ENCODE measurements around the gene RHBDL2.
A peak's percentile ranks its signal among the peaks of the same experiment; 100 is the strongest.
"Not testable (repeated sequence)": the region's sequence is repeated elsewhere in the genome, so short reads cannot be mapped to it uniquely, and the experiment has no call there.

The RHBDL2 gene, protein sequence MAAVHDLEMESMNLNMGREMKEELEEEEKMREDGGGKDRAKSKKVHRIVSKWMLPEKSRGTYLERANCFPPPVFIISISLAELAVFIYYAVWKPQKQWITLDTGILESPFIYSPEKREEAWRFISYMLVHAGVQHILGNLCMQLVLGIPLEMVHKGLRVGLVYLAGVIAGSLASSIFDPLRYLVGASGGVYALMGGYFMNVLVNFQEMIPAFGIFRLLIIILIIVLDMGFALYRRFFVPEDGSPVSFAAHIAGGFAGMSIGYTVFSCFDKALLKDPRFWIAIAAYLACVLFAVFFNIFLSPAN

GRCh38 chr1:38941527-38942019 lies at the start of gene RHBDL2:
TSS of gene RHBDL2 (minus strand) at chr1:38941830. CDS start at chr1:38919212, 22,618 bp downstream.
- DNase-seq = peak; percentile 80

- DNase-seq = peak; percentile 99
These were observed 49.4 kb upstream of the RHBDL2 start, which contains the start of gene AKIRIN1 for GRCh38 chr1:38990738-38991637. TSS of gene AKIRIN1 (plus strand) at chr1:38991276. CDS start at chr1:38991381, 105 bp downstream.

GRCh38 chr1:38990386-38990737 lies 48.7 kb upstream of the RHBDL2 start:
- DNase-seq = peak; percentile 28

DNA sequence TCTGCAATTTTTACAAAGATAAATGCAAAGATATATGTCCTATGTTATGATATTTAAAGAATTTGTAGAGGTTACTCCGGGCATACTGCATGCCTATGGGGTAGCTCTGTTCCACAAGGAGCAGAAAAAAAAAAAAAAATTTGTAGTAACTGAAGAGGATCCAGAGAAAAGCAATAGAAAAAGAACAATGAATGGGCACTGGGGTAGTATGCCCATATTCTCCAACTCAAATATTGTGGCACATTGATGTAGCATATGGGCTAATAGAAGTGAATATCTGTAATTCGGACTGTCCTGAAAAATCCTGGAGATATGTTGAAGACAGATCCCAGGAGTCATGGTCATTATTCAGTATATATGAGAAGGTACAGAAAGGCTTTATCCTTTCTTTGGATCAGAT lies 48.3 kb upstream of the RHBDL2 start:
- no peak for DNase-seq

- DNase-seq = not testable (repeated sequence)
These were observed 37.8 kb upstream of the RHBDL2 start for GRCh38 chr1:38979380-38979779.

- not testable (repeated sequence) for DNase-seq
These were observed 36.6 kb upstream of the RHBDL2 start for GRCh38 chr1:38978245-38978542.

DNA sequence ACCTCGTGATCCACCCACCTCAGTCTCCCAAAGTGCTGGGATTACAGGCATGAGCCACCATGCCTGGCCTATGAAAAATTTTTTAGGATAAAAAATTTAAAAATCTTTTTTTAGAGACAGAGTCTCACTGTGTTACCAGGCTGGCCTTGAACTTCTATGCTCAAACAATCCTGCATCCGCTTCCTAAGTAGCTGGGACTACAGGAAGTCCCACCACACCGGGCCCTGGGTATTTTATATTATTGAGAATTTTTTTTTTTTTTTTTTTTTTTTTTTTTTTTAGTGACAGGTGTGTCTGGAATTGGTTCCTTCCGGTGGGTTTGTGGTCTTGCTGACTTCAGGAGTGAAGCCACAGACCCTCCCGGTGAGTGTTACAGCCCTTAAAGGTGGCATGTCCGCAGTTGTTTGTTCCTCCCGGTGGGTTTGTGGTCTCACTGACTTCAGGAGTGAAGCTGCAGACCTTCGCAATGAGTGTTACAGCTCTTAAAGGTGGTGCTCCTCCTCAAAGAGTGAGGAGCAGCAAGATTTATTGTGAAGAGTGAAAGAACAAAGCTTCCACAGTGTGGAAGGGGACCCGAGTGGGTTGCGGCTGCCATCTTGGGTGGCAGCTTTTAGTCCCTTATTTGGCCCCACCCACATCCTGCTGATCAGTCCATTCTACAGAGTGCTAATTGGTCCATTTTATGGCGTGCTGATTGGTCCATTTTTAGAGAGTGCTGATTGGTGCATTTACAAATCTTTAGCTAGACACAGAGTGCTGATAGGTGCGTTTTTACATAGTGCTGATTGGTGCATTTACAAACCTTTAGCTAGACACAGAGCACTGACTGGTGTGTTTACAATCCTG lies 36.0 kb upstream of the RHBDL2 start:
- DNase-seq = not testable (repeated sequence)

- DNase-seq = no peak
These were observed 32.2 kb upstream of the RHBDL2 start for GRCh38 chr1:38973659-38974437.

- DNase-seq = not testable (repeated sequence)
These were observed 31.5 kb upstream of the RHBDL2 start for GRCh38 chr1:38973145-38973544.

- DNase-seq = no peak
These were observed 22.5 kb upstream of the RHBDL2 start for GRCh38 chr1:38964140-38964548.

DNA sequence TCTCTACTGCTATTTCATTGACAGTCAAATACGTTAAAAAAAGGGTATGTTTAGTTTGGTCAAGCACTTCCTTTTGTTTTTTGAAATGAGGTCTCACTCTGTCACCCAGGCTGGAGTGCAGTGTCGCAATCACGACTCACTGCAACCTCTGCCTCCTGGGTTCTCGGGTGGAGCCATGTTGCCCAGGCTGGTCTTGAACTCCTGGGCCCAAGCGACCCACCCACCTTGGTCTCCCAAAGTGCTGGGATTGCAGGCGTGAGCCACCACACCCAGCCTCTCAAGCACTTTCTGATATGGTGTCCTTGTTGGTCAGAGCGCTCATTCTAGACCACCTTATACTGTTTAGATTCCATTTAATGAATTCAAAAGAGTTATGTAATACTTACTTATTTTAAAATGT lies 20.9 kb upstream of the RHBDL2 start:
- DNase-seq = no peak

- DNase-seq = no peak
These were observed 20.5 kb upstream of the RHBDL2 start for GRCh38 chr1:38962113-38962512.

GRCh38 chr1:38958967-38959366 lies 17.3 kb upstream of the RHBDL2 start:
- no peak for DNase-seq

DNA sequence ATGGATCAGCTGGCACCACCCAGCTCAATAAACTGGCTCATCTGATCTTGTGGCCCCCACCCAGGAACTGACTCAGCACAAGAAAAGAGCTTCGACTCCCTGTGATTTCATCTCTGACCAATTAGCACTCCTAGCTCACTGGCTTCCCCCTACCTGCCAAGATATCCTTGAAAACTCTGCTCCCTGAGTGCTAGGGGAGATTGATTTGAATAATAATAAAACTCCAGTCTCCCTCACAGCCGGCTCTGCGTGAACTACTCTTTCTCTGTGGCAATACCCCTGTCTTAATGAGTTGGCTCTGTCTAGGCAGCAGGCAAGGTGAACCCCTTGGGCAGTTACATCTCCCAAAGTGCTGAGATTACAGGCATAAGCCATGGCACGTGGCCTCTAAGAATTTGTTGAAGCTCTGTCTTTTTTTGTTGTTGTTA lies 11.8 kb upstream of the RHBDL2 start:
- DNase-seq = no peak

- no peak for DNase-seq
These were observed 8.9 kb upstream of the RHBDL2 start for GRCh38 chr1:38950553-38950952.

DNA sequence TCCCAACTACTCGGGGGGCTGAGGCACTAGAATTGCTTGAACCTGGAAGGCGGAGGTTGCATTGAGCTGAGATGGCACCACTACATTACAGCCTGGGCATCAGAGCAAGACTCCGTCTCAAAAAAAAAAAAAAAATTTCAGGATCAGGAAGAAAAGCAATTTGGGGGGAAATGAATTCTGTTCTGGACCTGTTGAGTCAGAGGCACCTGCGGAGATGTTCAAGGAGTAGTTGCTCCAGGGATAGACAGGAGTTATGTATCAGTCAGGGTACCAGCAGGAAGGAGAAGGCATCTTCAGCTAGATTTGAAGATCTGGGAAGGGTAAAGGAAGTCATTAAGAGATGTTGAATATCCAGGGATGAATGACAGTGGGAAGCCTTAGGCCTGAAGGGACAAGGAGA lies 2.9 kb upstream of the RHBDL2 start:
- DNase-seq = no peak

DNA sequence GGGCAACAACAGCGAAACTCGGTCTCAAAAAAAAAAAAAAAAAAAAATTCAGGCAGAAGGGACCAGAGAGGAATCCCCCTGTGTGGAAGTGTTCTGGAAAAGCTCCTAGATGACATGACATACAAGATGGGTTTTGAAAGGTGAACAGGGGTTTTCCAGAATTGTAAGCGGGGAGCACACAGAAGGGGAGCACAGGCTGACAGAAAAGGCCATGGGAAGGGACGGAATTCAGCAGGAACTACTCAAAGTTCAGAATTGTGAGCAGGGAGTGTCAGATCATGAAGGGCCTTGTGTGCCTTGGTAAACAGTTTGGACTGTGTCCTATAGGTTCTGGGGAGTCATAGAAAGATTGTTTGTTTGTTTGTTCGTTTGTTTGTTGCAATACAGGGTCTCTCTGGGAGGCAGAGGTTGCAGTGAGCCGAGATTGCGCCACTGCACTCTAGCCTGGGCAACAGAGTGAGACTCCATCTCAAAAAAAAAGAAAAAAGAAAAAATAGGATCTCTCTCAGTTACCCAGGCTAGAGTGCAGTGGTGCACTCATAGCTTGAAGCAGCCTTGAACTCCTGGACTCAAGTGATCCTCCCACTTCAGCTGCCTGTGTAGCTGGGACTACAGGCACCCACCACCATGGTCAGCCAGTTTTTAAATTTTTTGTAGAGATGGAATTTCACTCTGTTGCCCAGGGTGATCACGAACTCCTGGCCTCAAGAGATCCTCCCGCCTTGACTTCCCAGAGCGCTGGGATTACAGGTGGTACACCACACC lies 1.2 kb upstream of the RHBDL2 start:
- DNase-seq = no peak

- DNase-seq = no peak
These were observed 537 bp downstream of the RHBDL2 start for GRCh38 chr1:38941093-38941492.

GRCh38 chr1:38940339-38941047 lies 1.1 kb downstream of the RHBDL2 start:
- DNase-seq = no peak

GRCh38 chr1:38938722-38939260 lies 2.8 kb downstream of the RHBDL2 start:
- DNase-seq = no peak
